GM12878 (cell line): ENCODE data around the gene GALNT16. TPM values are rescaled to one million over a fixed set of nuclear protein-coding genes. Genes with fewer than 3 reads are reported as not detected.

Source experiments
- ATAC-seq: fragments of 200-7000 bp; cut with Tn5 transposase; 3 replicates; pipeline ENCODE4 v1.9.1; 2020; ENCODE audit warnings: mild to moderate bottlenecking, moderate library complexity
- BruUV-seq: library from RNA; stranded (reverse); fragments of 400-500 nt; replicated peaks from 2 replicates; lab custom pipeline; 2021; lab: Mats Ljungman, UMichigan
- CTCF ChIA-PET: fragments of 300-600 bp; sonication (Branson Sonifier 250); formaldehyde crosslinking; extraction: SDS; loops from one replicate; lab custom pipeline; 2021; ENCODE audit warnings: inconsistent platforms; lab: Yijun Ruan, JAX
- POLR2A ChIA-PET: fragments of 350-600 bp; formaldehyde crosslinking; extraction: SDS; loops from one replicate; lab custom pipeline; 2021; ENCODE audit warnings: inconsistent platforms; lab: Charles Lee
- RAD21 ChIA-PET: fragments of 300-600 bp; sonication (Branson Sonifier 250); formaldehyde crosslinking; loops from one replicate; lab custom pipeline; 2023; ENCODE audit warnings: antibody characterized with exemption; ENCODE audit not compliant: unreplicated experiment; lab: Charles Lee
- SMC1A ChIA-PET: fragments of 300-600 bp; sonication (Branson Sonifier 250); formaldehyde crosslinking; loops from one replicate; lab custom pipeline; 2023; ENCODE audit not compliant: unreplicated experiment, uncharacterized antibody; lab: Charles Lee
- DNase-seq: peaks from one replicate; pipeline ENCODE4 v3.0.0-alpha.2; 2011; ENCODE audit warnings: low read depth, low spot score
- FAIRE-seq: peaks from 3 replicates; lab custom pipeline; 2011; peaks lifted over from hg19 to GRCh38; lab: Jason Lieb, UNC
- H2AFZ ChIP-seq: 2 replicates; pipeline ENCODE4 v1.6.0; 2011; ENCODE audit warnings: low read depth, low read length, control low read depth; ENCODE audit not compliant: control insufficient read depth
- H3K27ac ChIP-seq: 2 replicates; pipeline ENCODE4 v1.5.1; 2011; ENCODE audit warnings: control low read depth; ENCODE audit not compliant: control insufficient read depth, insufficient read depth
- H3K27me3 ChIP-seq, 2 experiments: replicated peaks in 1 of 2; 2 replicates each; pipeline versions ENCODE4 v1.6.0 to v1.6.1; 2011; ENCODE audit warnings: low read length in 1 of 2; ENCODE audit not compliant: control insufficient read depth in 2 of 2, insufficient read depth in 2 of 2
- H3K36me3 ChIP-seq, 2 experiments: 2 replicates each; pipeline ENCODE4 v1.5.1; 2011; ENCODE audit warnings: low read length in 1 of 2; ENCODE audit not compliant: control insufficient read depth in 2 of 2, insufficient read depth in 2 of 2
- H3K4me1 ChIP-seq: 2 replicates; pipeline ENCODE4 v1.6.1; 2011; ENCODE audit warnings: mild to moderate bottlenecking, low read length, moderate library complexity, mixed read lengths; ENCODE audit not compliant: control insufficient read depth, insufficient read depth
- H3K4me2 ChIP-seq: 2 replicates; pipeline ENCODE4 v1.6.0; 2011; ENCODE audit warnings: control low read depth; ENCODE audit not compliant: control insufficient read depth, insufficient read depth
- H3K4me3 ChIP-seq: fragments of 200-600 bp; sonication (generic); 2 replicates; pipeline ENCODE4 v1.5.1; 2016
- H3K79me2 ChIP-seq: 2 replicates; pipeline ENCODE4 v1.6.0; 2011; ENCODE audit warnings: low read length; ENCODE audit not compliant: control insufficient read depth, insufficient read depth
- H3K9ac ChIP-seq: 2 replicates; pipeline ENCODE4 v1.8.0; 2011; ENCODE audit warnings: low read length, control low read depth, mixed read lengths; ENCODE audit not compliant: control insufficient read depth, insufficient read depth
- H3K9me3 ChIP-seq: replicated peaks from 3 replicates; pipeline ENCODE4 v1.5.1; 2011; ENCODE audit warnings: mild to moderate bottlenecking, low read length; ENCODE audit not compliant: control insufficient read depth, insufficient read depth
- H4K20me1 ChIP-seq: 2 replicates; pipeline ENCODE4 v1.6.0; 2011; ENCODE audit not compliant: control insufficient read depth, insufficient read depth
- CREM ChIP-seq: IDR thresholded peaks from 2 replicates; pipeline ENCODE4 v1.6.1; 2014; ENCODE audit warnings: antibody characterized with exemption, low read depth
- EED ChIP-seq: sonication (generic); IDR thresholded peaks from 2 replicates; pipeline ENCODE4 v1.6.1; 2016; ENCODE audit warnings: antibody characterized with exemption, low read depth
- ESRRA ChIP-seq: IDR thresholded peaks from 2 replicates; pipeline ENCODE4 v1.6.1; 2012; ENCODE audit warnings: mild to moderate bottlenecking, low read length, improper control_type of control experiment
- KAT2A ChIP-seq: conservative IDR thresholded peaks from 2 replicates; pipeline ENCODE4 v1.6.1; 2011; ENCODE audit warnings: low read depth, low read length; ENCODE audit not compliant: control insufficient read depth
- LARP7 ChIP-seq: fragments of 450-650 bp; IDR thresholded peaks from 2 replicates; pipeline ENCODE4 v1.6.1; 2017; ENCODE audit warnings: mild to moderate bottlenecking
- MYB ChIP-seq: fragments of 150-350 bp; IDR thresholded peaks from 2 replicates; pipeline ENCODE4 v1.6.1; 2014; ENCODE audit warnings: mild to moderate bottlenecking, low read depth, low read length, borderline replicate concordance
- PML ChIP-seq: IDR thresholded peaks from 2 replicates; pipeline ENCODE4 v1.6.1; 2012; ENCODE audit warnings: low read length, inconsistent platforms
- SREBF2 ChIP-seq: IDR thresholded peaks from 2 replicates; pipeline ENCODE4 v1.6.1; 2012; ENCODE audit warnings: mild to moderate bottlenecking, low read length
- STAT3 ChIP-seq: IDR thresholded peaks from 2 replicates; pipeline ENCODE4 v1.6.1; 2011; ENCODE audit warnings: low read depth, low read length, improper control_type of control experiment
- TARDBP ChIP-seq: IDR thresholded peaks from 2 replicates; pipeline ENCODE4 v1.6.1; 2016; ENCODE audit warnings: borderline replicate concordance
- ZNF384 ChIP-seq: IDR thresholded peaks from 2 replicates; pipeline ENCODE4 v1.6.1; 2012; ENCODE audit warnings: low read depth, mild to moderate bottlenecking, low read length, improper control_type of control experiment, borderline replicate concordance
- ZZZ3 ChIP-seq: IDR thresholded peaks from 2 replicates; pipeline ENCODE4 v1.6.1; 2011; ENCODE audit warnings: low read depth; ENCODE audit not compliant: control insufficient read depth, insufficient read length
- WGBS: methylation state at CpG from one replicate; pipeline ENCODE4 v1.1.6; 2016; ENCODE audit warnings: low lambda C conversion rate; ENCODE audit not compliant: insufficient replicate concordance, insufficient coverage; ENCODE audit errors: missing lambda C conversion rate; 5-methylcytosine and 5-hydroxymethylcytosine counted together
- in situ Hi-C: fragments of 300-500 bp; cut with MboI; formaldehyde crosslinking; loops from 9 replicates; pipeline ENCODE4 v1.14.3; 2018; ENCODE audit warnings: mixed read lengths
- intact Hi-C: fragments of 100-400 bp; cut with micrococcal nuclease; formaldehyde crosslinking; loops from one replicate; pipeline ENCODE4 v1.14.2; 2022; ENCODE audit not compliant: unreplicated experiment
- polyA plus RNA-seq, 11 experiments: library from polyadenylated mRNA; depleted of rRNA in 4 of 11; unstranded in 6 of 11; stranded (reverse) in 5 of 11; fragments of >200 nt; fragmentation: Nextera tagmentation in 4 of 11; fragmentation: Illumina TruSeq in 1 of 11; extraction: Ambion mirVana in 4 of 11; extraction: Trizol in 1 of 11; gene quantifications; 1 replicate in 1 of 11; 2 replicates in 10 of 11; pipeline versions ENCODE4 v1.2.1 to v1.2.3, GENCODE V29; 2011 to 2016; ENCODE audit warnings: inconsistent platforms in 2 of 11, missing spikeins in 2 of 11, low read depth in 1 of 11
- total RNA-seq, 4 experiments: library from RNA; depleted of rRNA in 3 of 4; stranded (reverse); fragments of >200 nt in 3 of 4; fragmentation: Illumina TruSeq in 1 of 4; extraction: Trizol in 1 of 4; gene quantifications; 2 replicates each; pipeline versions ENCODE4 v1.2.1 to v1.2.3, GENCODE V29; 2013 to 2021
- TF ChIP-seq, protein P1 (sequence below): IDR thresholded peaks from 2 replicates; pipeline ENCODE4 v1.6.1; 2012; ENCODE audit warnings: improper control_type of control experiment, low read depth, low read length; ENCODE audit not compliant: insufficient replicate concordance
- TF ChIP-seq, protein P2 (sequence below): fragments of 450-650 bp; IDR thresholded peaks from 2 replicates; pipeline ENCODE4 v1.6.1; 2017; ENCODE audit warnings: borderline replicate concordance

The GALNT16 gene
- total and polyA plus RNA-seq, 10 of the 15 experiments (the other 5 are each of a cell fraction or from before 2014, with no cell fraction given), result under 0.01 to 0.08 (median 0.03) TPM; not detected in 3

DNA sequence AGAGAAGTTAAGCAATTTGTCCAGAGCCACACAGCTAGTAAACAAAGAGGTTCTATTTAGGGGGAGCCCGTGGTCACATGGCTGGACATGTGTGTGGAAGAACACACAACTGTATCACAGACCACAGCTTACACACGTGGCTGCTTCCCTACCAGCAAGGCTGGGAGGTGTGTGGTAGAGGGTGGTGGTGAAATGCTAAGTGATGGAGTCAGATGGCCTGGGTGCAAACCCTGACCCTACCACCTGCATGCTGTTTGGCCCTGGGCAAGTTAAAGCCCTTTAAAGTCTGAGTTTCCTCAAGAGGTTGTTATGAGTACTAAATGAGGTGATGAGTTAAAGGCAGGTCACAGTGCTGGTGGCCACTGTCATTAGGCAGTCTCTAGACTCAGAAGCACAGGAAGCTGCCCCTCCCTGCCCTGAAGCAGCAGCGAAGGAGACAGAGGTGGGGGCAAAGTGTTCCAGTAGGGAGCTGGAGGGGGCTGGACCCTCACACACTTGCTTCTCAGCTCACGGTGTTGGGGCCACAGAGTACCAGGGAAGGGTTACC lies 73.9 kb downstream of the GALNT16 start (continued):
- TF ChIP-seq EED (no peak), ESRRA (no peak), TARDBP (no peak), PML (no peak), LARP7 (no peak), CREM (no peak), MYB (no peak)

DNA sequence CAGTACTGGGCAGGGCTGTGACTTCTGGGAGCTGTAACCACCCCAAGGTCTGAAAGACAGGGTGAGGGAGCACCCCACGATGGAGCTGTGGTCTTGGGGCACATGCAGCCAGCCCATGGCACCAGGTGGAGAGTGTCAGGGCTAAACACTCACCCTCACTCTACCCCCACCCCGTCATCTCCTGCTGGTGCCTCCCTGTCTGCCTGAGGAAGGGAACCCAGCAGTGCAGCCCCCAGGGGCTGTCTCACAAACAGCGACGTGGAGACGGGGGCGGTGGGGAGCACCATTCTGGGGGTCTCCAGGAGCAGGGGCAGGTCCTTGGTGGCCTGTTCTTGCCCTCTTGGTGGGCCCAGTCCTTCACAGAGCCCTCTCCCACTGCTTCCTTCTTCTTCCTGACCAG lies 74.6 kb downstream of the GALNT16 start:
- CTCF ChIA-PET, result interaction anchor here (1.1 to 1.4 kb wide), 2 partner anchors 92 to 140 kb away, joined by 3 to 4 read pairs; no protein-coding TSS in a partner anchor
- TF ChIP-seq ZZZ3, result no peak
- TF ChIP-seq STAT3, result no peak
- no peak for TF ChIP-seq MYB
- TF ChIP-seq SREBF2, result no peak
- no peak for TF ChIP-seq EED
- TF ChIP-seq, protein P1, sequence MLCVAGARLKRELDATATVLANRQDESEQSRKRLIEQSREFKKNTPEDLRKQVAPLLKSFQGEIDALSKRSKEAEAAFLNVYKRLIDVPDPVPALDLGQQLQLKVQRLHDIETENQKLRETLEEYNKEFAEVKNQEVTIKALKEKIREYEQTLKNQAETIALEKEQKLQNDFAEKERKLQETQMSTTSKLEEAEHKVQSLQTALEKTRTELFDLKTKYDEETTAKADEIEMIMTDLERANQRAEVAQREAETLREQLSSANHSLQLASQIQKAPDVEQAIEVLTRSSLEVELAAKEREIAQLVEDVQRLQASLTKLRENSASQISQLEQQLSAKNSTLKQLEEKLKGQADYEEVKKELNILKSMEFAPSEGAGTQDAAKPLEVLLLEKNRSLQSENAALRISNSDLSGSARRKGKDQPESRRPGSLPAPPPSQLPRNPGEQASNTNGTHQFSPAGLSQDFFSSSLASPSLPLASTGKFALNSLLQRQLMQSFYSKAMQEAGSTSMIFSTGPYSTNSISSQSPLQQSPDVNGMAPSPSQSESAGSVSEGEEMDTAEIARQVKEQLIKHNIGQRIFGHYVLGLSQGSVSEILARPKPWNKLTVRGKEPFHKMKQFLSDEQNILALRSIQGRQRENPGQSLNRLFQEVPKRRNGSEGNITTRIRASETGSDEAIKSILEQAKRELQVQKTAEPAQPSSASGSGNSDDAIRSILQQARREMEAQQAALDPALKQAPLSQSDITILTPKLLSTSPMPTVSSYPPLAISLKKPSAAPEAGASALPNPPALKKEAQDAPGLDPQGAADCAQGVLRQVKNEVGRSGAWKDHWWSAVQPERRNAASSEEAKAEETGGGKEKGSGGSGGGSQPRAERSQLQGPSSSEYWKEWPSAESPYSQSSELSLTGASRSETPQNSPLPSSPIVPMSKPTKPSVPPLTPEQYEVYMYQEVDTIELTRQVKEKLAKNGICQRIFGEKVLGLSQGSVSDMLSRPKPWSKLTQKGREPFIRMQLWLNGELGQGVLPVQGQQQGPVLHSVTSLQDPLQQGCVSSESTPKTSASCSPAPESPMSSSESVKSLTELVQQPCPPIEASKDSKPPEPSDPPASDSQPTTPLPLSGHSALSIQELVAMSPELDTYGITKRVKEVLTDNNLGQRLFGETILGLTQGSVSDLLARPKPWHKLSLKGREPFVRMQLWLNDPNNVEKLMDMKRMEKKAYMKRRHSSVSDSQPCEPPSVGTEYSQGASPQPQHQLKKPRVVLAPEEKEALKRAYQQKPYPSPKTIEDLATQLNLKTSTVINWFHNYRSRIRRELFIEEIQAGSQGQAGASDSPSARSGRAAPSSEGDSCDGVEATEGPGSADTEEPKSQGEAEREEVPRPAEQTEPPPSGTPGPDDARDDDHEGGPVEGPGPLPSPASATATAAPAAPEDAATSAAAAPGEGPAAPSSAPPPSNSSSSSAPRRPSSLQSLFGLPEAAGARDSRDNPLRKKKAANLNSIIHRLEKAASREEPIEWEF, result no peak
- no peak for TF ChIP-seq ZNF384
- TF ChIP-seq, protein P2, sequence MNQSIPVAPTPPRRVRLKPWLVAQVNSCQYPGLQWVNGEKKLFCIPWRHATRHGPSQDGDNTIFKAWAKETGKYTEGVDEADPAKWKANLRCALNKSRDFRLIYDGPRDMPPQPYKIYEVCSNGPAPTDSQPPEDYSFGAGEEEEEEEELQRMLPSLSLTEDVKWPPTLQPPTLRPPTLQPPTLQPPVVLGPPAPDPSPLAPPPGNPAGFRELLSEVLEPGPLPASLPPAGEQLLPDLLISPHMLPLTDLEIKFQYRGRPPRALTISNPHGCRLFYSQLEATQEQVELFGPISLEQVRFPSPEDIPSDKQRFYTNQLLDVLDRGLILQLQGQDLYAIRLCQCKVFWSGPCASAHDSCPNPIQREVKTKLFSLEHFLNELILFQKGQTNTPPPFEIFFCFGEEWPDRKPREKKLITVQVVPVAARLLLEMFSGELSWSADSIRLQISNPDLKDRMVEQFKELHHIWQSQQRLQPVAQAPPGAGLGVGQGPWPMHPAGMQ, result no peak
- no peak for TF ChIP-seq KAT2A
- in situ Hi-C loops, result no loop called here

More for the DNA sequence above, 74.6 kb downstream of the GALNT16 start:
- ATAC-seq (no peak), DNase-seq (no peak), FAIRE-seq (no peak)
- Histone ChIP-seq H3K79me2 (no peaks in the 10 kb centered on the region), H2AFZ (no peak overlapping the region), H3K27ac (no peak overlapping the region), H4K20me1 (no peaks in the 10 kb centered on the region), H3K4me3 (no peak overlapping the region), H3K9me3 (no peaks in the 10 kb centered on the region), H3K9ac (no peak overlapping the region), H3K4me2 (no peak overlapping the region), H3K4me1 (no peaks in the 10 kb centered on the region; the same call in 1 of the 2 replicates), H3K27me3 (no peaks in the 10 kb centered on the region; a peak in 1 of 4 replicates), H3K36me3 (no peaks in the 10 kb centered on the region)
- ChIA-PET SMC1A (no interaction called here), RAD21 (no interaction called here), POLR2A (no interaction called here)
- 33% methylated on average over 6 of the region's 6 CpGs for WGBS
- intact Hi-C loops, result no loop called here
- BruUV-seq, result no TSS peak
